Neural progenitor cell (in vitro differentiated cells): ENCODE measurements around the gene ZNF112.

Source experiments
- CTCF ChIP-seq: fragments of 200-600 bp; sonication (generic); IDR thresholded peaks from 2 replicates; pipeline ENCODE4 v1.5.1; 2017; ENCODE audit warnings: antibody characterized with exemption, mild to moderate bottlenecking
- EZH2 ChIP-seq: fragments of 200-600 bp; sonication (generic); IDR thresholded peaks from 2 replicates; pipeline ENCODE4 v1.6.1; 2017; ENCODE audit warnings: antibody characterized with exemption, mild to moderate bottlenecking, moderate library complexity

DNA sequence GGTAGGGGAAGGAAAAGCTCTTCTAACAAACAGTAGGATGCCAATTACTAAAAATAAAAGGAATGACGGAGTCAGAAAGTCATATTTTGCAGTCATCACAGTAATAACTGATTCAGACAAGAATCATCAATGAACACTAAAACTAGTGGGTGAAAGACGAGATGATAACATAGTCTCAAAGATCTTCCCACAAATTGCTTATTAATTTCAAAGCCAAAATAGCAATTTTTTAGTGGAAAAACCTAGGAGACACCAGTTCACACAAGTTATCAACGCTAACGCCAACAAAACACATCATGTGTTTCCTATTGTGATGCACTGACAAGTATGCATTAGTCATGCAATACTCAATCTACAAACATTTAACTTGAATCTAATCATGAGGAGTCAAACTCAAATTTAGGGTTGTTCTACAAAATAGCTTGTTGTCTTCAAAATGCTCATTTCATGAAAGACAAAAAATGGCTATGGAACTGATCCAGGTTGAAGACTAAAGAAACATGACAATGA, 78.2 kb downstream of the ZNF112 start:
- no peak for TF ChIP-seq CTCF
- TF ChIP-seq EZH2, result no peak
